Right atrium auricular region (tissue), 2 donors: ENCODE measurements around the gene BMPR1B. TPM values are rescaled to one million over a fixed set of nuclear protein-coding genes. Genes with fewer than 3 reads are reported as not detected.

ENCODE experiments used
- DNase-seq: peaks from one replicate; pipeline ENCODE4 v3.0.0-alpha.2; 2019; ENCODE audit warnings: low spot score
- H3K27ac ChIP-seq, 2 donors: fragments of 200-600 bp; sonication (generic); 1 replicate in 1 of 2; 2 replicates in 1 of 2; pipeline ENCODE4 v1.5.1; 2016 to 2019
- H3K27me3 ChIP-seq, 2 donors: fragments of 200-600 bp; sonication (generic); one replicate each; pipeline versions ENCODE4 v1.5.1 to v1.6.0; 2017 to 2019
- H3K36me3 ChIP-seq: fragments of 200-600 bp; sonication (generic); one replicate; pipeline ENCODE4 v1.5.1; 2016
- H3K4me1 ChIP-seq, 2 donors: fragments of 200-600 bp; sonication (generic); one replicate each; pipeline versions ENCODE4 v1.5.1 to v1.6.0; 2017 to 2019
- H3K4me3 ChIP-seq, 2 donors: fragments of 200-600 bp; sonication (generic); 1 replicate in 1 of 2; 2 replicates in 1 of 2; pipeline ENCODE4 v1.5.1; 2017 to 2019; ENCODE audit warnings: mild to moderate bottlenecking in 1 of 2, moderate library complexity in 1 of 2
- H3K9me3 ChIP-seq, 2 donors: fragments of 200-600 bp; sonication (generic); one replicate each; pipeline ENCODE4 v1.5.1; 2019
- CTCF ChIP-seq, 2 donors: fragments of 200-600 bp; sonication (generic); IDR thresholded peaks; one replicate each; pipeline ENCODE4 v1.5.1; 2019; ENCODE audit warnings: antibody characterized with exemption in 2 of 2
- total RNA-seq, 2 donors: library from RNA; depleted of rRNA; stranded (reverse); fragments of >200 nt; gene quantifications; one replicate each; pipeline ENCODE4 v1.1.0, GENCODE V29; 2016

The BMPR1B gene
- total RNA-seq, 2 donors from 2014 or later: 0.82 to 1.4 TPM

- TF ChIP-seq CTCF (IDR thresholded peaks at IDR 0.05): no peak
- Histone ChIP-seq H3K36me3 (peaks cover 4% of the 10 kb centered on the region), H3K4me3 (no peak overlapping the region), H3K4me1 (no peaks in the 10 kb centered on the region), H3K27me3 (no peaks in the 10 kb centered on the region), H3K27ac (no peak overlapping the region), H3K9me3 (no peaks in the 10 kb centered on the region)
- DNase-seq: no peak
Measured at GRCh38 chr4:95204267-95204844, 446.6 kb downstream of the BMPR1B start.

GRCh38 chr4:95204873-95205272, 447.1 kb downstream of the BMPR1B start:
- no peak for DNase-seq
- Histone ChIP-seq H3K4me3 (no peak overlapping the region), H3K4me1 (no peaks in the 10 kb centered on the region), H3K27me3 (no peaks in the 10 kb centered on the region), H3K9me3 (no peaks in the 10 kb centered on the region), H3K36me3 (peaks cover 4% of the 10 kb centered on the region), H3K27ac (no peak overlapping the region)
- TF ChIP-seq CTCF (IDR thresholded peaks at IDR 0.05): no peak
